Naive B cell (primary cell): Measurements from ENCODE around the gene PCYT2. TPM values are rescaled to one million over a fixed set of nuclear protein-coding genes. Genes with fewer than 3 reads are reported as not detected.
A peak's percentile ranks its signal among the peaks of the same experiment; 100 is the strongest.

Source experiments
- ATAC-seq, 2 donors: fragments of 150-1000 bp; cut with Tn5 transposase; 2 replicates each; pipeline ENCODE4 v1.10.0; 2021; ENCODE audit warnings: low read depth in 2 of 2, mild to moderate bottlenecking in 2 of 2, moderate library complexity in 2 of 2
- DNase-seq: peaks from one replicate; pipeline ENCODE4 v3.0.0; 2022
- H3K27ac Mint-ChIP-seq, 6 donors: one replicate each; pipeline ENCODE4 v1.8.0; 2020 to 2022; ENCODE audit warnings: mild to moderate bottlenecking in 6 of 6, mixed read lengths in 6 of 6, moderate library complexity in 5 of 6, inconsistent platforms in 2 of 6
- H3K27me3 Mint-ChIP-seq, 3 donors: one replicate each; pipeline ENCODE4 v1.8.0; 2021 to 2022; ENCODE audit warnings: mixed read lengths in 3 of 3, mild to moderate bottlenecking in 1 of 3
- H3K36me3 Mint-ChIP-seq, 2 donors: one replicate each; pipeline ENCODE4 v1.8.0; 2020 to 2022; ENCODE audit warnings: mixed read lengths in 2 of 2, inconsistent platforms in 1 of 2, mild to moderate bottlenecking in 1 of 2
- H3K4me1 Mint-ChIP-seq, 3 donors: one replicate each; pipeline ENCODE4 v1.8.0; 2020 to 2022; ENCODE audit warnings: mixed read lengths in 3 of 3, inconsistent platforms in 1 of 3, mild to moderate bottlenecking in 1 of 3, moderate library complexity in 1 of 3
- H3K4me3 Mint-ChIP-seq, 8 donors: one replicate each; pipeline ENCODE4 v1.8.0; 2020 to 2022; ENCODE audit warnings: mild to moderate bottlenecking in 8 of 8, mixed read lengths in 8 of 8, moderate library complexity in 8 of 8, inconsistent platforms in 2 of 8
- H3K9me3 Mint-ChIP-seq, 7 donors: one replicate each; pipeline ENCODE4 v1.8.0; 2020 to 2022; ENCODE audit warnings: mixed read lengths in 7 of 7, mild to moderate bottlenecking in 5 of 7, inconsistent platforms in 2 of 7, moderate library complexity in 1 of 7
- polyA plus RNA-seq, 6 donors: library from polyadenylated mRNA; unstranded; fragments of 300-500 nt; fragmentation: Illumina TruSeq; gene quantifications; one replicate each; pipeline ENCODE4 v1.2.3, GENCODE V29; 2021; ENCODE audit warnings: low read depth in 6 of 6

The PCYT2 gene
- polyA plus RNA-seq, 6 donors from 2014 or later, result 19.0 to 28.4 (median 21.2) TPM

DNA sequence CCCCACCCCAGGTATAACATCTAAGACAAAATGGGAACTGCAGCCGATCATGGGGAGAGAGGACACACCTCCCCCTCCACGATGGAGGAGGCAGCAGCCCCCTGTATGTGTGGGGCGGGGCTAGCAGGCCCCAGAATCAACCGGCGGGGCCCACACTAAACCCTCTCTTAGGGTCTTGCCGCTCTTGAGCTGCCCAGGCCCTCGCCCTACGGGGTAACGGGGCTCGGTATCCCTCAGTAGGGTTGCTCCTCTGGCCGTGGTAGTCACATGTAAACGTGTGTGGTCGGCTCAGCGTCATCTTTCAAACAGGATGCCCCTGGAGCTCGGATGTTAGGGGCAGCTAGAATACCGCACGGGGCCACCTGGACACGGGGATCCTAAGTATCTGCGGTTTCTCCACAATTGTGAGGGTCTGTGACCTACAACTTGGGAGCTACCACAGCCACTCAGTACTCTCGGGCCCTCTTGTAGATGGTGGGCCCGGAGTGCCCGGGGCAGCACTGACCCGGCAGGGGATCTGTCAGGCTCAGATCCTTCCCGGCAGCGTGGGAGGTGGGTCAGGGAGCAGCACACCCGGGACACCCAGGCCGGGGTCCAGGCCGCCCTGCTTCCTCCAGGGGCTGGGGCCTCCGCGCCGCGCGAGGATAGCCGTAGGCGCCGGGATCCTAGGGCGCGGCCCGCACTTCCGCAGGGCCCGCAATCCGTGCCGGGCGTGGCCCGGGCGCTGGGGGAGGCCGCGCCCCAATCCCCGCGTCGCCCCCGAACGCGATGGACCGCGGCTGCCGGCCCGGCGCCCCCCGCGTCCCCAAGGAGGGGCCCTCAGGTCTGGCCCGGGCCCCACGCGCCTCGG lies 40.8 kb downstream of the PCYT2 start:
- no peaks in the 10 kb centered on the region for H3K9me3 Mint-ChIP-seq
- DNase-seq (peak; percentile 43), ATAC-seq (peak; percentile 17 to 25)
- H3K4me1 Mint-ChIP-seq, result peaks cover 17 to 39% (median 24%) of the 10 kb centered on the region in 3 donors
- H3K36me3 Mint-ChIP-seq, result no peaks in the 10 kb centered on the region
- peak overlapping the region; percentile 81 to 92 (median 87) for H3K4me3 Mint-ChIP-seq
- H3K27me3 Mint-ChIP-seq, result no peaks in the 10 kb centered on the region
- H3K27ac Mint-ChIP-seq, result peak overlapping the region; percentile 95 to 97 (median 96)

DNA sequence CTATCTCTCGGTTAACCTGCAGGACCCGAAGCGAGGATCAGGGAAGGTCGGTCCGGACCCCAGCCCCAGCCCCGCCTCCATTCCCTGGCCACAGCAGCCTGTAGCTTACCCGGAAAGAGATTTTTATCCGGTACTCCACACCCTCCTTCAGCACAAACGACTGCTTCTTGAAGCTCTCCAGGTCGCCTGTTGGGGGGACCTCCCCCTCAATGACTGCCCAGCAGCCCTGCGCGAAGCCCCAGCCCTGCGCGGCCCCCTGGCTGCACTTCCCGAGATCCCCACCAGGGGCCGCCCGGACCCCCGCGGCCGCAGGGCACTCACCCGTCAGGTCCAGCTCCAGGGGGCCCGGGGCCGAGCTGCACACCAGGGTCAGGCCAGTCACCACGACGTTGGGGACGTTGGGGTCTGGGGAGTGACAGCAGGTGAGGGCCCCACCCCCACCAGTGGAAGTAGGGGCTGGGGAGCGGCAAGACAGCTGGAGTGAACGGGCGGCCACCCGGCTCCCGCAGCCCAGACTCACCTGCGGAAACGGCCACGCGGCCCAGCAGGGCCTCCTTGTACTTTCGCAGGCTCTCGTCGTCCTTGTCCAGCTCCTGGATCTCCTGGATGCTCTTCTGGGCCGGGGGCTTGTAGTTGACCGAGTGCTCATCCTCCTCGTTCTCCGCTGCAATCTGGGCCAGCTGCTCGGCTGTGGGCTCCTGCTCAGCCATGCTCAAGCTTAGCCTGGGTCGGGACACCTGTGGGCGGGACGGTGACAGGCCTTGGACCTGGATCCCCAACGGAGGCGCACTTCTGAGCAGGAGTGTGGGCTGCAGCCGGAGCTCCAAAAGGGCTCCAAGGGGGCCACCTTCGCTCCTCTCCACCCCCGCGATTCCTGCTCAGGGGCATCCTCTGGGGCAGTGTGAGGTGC lies 41.7 kb downstream of the PCYT2 start:
- Mint-ChIP-seq H3K27me3 (no peaks in the 10 kb centered on the region), H3K4me1 (peaks cover 17 to 39% (median 24%) of the 10 kb centered on the region in 3 donors), H3K36me3 (no peaks in the 10 kb centered on the region), H3K27ac (peak overlapping the region; percentile 95 to 97 (median 96)), H3K9me3 (no peaks in the 10 kb centered on the region), H3K4me3 (peak overlapping the region; percentile 81 to 92 (median 87))
- ATAC-seq (peak in 1 of 2 donors; percentile 8), DNase-seq (peak; percentile 48)

DNA sequence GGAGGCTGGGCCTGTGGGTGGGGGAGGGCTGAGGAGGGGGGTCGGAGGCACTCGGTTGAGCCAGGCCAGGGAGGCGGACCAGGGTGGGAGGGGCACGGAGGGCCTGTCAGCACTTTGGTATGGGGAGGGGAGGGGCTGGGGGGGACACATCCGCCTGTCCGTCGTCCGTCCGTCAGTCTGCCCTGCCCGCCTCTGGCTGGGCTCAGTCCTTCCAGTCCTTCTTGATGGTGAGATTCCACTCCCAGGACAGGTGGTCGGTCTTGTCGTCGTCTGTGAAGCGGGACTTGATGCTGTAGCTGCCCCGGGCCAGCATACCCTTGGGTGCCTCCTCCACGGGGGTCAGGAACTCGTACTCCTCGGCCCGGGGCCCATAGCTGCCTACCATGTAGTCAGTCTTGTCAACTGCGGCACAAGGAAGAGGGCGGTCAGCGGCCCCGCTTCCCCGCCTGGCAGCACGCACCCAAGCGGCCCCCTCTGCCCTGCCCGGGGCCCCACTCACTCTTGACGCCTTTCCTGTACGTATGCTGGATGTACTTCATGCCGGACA lies 42.5 kb downstream of the PCYT2 start:
- no peaks in the 10 kb centered on the region for H3K27me3 Mint-ChIP-seq

DNA sequence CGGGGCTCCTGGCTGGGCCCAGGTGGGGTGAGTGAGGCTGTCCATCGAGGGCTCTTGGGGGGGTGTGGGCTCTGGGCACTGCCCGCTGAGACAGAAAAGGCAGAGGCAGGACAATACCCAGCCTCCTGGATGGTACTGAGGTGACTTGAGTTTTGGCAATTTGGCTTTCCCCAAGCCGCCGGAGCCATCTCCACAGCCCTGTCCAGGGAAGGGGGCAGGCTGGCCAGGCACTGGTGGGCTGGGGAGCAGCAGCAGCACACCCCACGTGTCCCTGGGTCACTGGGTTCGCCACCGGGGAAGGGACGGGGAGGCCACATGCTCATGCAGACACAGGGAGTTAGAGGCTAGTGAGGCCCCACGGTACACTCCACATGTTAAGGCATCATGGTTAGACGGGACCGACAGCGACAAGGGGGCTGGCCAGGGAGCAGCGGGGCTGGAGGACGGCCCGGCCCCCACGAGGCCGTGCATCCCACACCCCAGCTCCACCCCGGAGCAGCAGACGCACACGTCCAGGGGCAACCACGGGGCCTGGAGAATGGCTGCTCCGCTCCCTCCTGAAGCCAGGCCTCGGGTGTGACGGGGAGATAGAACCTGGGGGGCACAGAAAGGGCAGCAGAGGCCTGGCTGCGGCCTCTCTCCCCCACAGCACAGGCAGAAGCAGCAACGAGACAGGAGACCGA lies 43.1 kb downstream of the PCYT2 start:
- DNase-seq (no peak), ATAC-seq (no peak)
- H3K36me3 Mint-ChIP-seq, result no peaks in the 10 kb centered on the region
- H3K27ac Mint-ChIP-seq, result peak overlapping the region in 3 of 6 donors; percentile 50 to 95 (median 85)
- H3K27me3 Mint-ChIP-seq, result no peaks in the 10 kb centered on the region
- peaks cover 17 to 42% (median 26%) of the 10 kb centered on the region in 3 donors for H3K4me1 Mint-ChIP-seq
- peak overlapping the region in 6 of 8 donors; percentile 35 to 70 (median 49) for H3K4me3 Mint-ChIP-seq
- H3K9me3 Mint-ChIP-seq, result no peaks in the 10 kb centered on the region

More for the DNA sequence above, 42.5 kb downstream of the PCYT2 start:
- H3K27ac Mint-ChIP-seq, result peak overlapping the region in 5 of 6 donors; percentile 16 to 96 (median 89)
- H3K36me3 Mint-ChIP-seq, result no peaks in the 10 kb centered on the region
- no peak for DNase-seq
- no peaks in the 10 kb centered on the region for H3K9me3 Mint-ChIP-seq
- ATAC-seq, result no peak
- H3K4me1 Mint-ChIP-seq, result peaks cover 17 to 40% (median 21%) of the 10 kb centered on the region in 3 donors
- H3K4me3 Mint-ChIP-seq, result peak overlapping the region in 5 of 8 donors; percentile 15 to 91 (median 39)

DNA sequence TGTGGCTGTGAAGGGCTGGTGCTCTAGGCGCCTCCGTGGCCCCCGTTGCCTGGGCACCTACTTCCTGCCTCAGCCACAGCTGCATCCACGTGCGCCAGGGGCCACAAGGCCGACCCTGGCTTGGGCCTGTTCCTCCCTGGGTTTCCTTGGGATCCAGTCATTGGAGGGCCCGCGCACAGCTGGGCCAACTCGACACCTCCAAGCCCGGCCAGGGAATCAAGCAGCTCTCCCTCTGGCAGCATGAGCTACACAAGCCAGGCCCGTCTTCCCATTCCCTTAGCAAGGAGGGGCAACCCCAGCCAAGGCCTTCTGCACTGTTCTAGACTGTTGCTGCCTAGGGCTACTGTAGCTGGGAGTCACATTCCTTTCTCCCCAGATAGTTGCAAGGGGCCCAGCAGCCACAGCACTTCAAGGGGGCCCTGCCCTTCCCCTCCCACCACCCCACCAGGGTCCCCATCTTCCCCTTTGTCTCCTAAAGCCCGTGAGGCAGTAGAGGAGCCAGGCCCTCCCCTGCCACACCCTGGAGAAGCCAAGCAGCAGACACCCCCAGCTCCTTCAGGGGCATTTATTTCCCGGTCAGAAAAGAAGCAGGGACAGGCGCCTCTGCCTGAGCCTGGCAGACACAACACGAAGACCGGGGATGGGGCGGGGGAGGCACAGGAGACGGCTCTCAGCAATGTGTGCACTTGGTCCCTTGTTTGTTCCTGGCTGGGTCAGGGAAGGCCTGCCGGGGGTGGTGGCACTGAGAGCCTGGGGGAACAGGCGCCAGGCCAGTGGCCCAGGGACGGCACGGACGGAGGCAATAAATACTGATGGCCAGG lies 43.8 kb downstream of the PCYT2 start:
- Mint-ChIP-seq H3K36me3 (no peaks in the 10 kb centered on the region), H3K27me3 (no peaks in the 10 kb centered on the region), H3K4me3 (peak overlapping the region in 3 of 8 donors; percentile 24 to 57 (median 30)), H3K27ac (peak overlapping the region in 5 of 6 donors; percentile 69 to 95 (median 92)), H3K9me3 (no peaks in the 10 kb centered on the region), H3K4me1 (peaks cover 17 to 41% (median 25%) of the 10 kb centered on the region in 3 donors)
- DNase-seq (no peak), ATAC-seq (no peak)

DNA sequence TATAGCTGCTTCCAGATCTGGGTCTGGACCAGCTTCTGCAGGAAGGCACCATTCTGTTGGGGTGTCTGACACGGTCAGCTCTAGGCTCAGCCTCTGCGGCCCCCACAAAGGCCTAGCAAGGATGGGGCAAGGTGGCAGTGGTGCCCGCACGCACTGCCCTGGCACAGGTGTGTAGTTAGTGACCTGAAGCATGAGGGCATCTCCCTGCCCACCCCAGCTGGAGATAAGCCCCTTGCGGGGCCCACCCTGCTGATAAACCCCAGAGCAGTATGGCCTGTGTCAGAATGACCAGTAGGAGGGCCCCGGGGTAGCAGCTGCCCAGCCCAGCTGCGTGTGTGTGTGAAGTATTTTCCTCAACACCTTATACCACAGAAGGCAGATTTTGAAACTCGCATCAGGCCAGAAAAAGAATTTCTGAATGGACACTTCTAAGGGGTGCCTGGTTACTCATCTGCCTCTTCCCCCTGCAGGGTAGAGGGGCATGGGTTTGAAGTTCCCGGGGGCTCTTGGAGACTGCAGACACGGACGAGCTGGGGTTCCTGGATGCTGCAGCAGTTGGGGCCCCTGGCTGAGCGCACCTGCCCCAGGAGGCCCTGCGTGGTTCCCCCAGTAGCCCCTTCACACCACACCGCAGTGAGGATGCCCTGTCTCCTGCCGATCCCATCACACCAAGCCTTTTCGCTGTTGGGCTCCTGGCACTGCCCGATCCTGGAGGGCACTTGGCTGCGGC lies 44.6 kb downstream of the PCYT2 start:
- H3K4me1 Mint-ChIP-seq, result peaks cover 17 to 36% (median 26%) of the 10 kb centered on the region in 3 donors
- ATAC-seq, result no peak
- no peaks in the 10 kb centered on the region for H3K9me3 Mint-ChIP-seq
- H3K36me3 Mint-ChIP-seq, result no peaks in the 10 kb centered on the region
- H3K4me3 Mint-ChIP-seq, result peak overlapping the region in 1 of 8 donors; percentile 57
- no peaks in the 10 kb centered on the region for H3K27me3 Mint-ChIP-seq
- H3K27ac Mint-ChIP-seq, result peak overlapping the region in 4 of 6 donors; percentile 69 to 95 (median 94)
- DNase-seq, result no peak

DNA sequence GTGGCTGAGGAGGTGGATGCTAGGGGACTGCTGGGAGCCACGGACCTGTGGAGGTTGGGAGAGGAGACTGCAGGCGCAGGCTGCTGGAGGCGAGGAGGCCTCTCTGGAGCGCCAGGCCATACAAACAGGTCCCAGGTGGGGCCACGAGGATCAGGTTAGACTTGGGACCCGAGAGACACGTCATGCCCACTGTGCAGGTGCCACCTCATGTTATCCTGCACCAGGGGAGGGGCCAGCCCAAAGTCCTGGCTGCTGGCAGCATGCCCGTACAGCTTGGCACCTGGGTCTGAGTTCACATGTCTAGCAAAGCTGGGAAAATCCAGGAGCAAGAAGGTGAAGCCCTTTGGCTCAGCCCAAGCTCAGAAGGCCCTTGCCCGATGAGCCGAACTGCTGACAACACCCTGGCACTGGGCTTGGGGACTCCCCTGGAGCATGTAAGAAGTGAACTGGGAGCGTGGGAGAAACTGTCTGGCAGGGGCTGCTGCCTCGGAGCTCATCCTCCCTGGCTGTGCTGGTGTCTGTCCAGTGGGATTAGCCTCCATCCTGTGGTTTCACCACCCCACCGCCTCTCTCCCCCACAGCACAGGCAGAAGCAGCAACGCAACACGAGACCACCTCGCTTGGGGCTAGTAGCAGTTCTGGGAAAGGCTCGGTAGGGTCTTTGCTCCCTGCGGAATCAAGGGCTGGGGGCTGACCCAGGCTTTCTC lies 45.3 kb downstream of the PCYT2 start:
- peak overlapping the region in 4 of 6 donors; percentile 49 to 95 (median 79) for H3K27ac Mint-ChIP-seq
- H3K4me1 Mint-ChIP-seq, result peaks cover 23 to 42% (median 29%) of the 10 kb centered on the region in 3 donors
- DNase-seq, result no peak

DNA sequence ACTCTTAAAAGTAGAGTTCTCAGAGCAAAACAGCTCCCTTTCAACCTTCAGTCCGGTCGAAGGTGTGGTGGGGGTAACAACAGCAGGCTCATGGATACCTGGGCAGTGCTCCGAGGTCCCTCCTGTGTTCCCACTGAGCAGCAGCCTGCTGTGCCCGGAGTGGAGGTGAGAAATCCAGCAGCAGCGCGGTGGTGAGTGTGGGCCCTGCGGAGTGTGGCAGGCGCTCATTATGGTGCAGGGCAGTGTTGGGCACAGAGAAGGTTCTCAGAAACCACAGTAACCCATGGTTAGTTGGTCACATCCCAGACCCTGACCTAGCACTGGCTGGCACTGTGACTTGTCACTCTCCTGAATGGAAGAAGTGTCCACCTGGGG lies 45.9 kb downstream of the PCYT2 start:
- Mint-ChIP-seq H3K27me3 (no peaks in the 10 kb centered on the region), H3K4me1 (peaks cover 23 to 43% (median 28%) of the 10 kb centered on the region in 3 donors)

More for the DNA sequence above, 45.3 kb downstream of the PCYT2 start:
- Mint-ChIP-seq H3K9me3 (no peaks in the 10 kb centered on the region), H3K36me3 (no peaks in the 10 kb centered on the region), H3K4me3 (peak overlapping the region in 4 of 8 donors; percentile 55 to 60 (median 57)), H3K27me3 (no peaks in the 10 kb centered on the region)
- no peak for ATAC-seq

DNA sequence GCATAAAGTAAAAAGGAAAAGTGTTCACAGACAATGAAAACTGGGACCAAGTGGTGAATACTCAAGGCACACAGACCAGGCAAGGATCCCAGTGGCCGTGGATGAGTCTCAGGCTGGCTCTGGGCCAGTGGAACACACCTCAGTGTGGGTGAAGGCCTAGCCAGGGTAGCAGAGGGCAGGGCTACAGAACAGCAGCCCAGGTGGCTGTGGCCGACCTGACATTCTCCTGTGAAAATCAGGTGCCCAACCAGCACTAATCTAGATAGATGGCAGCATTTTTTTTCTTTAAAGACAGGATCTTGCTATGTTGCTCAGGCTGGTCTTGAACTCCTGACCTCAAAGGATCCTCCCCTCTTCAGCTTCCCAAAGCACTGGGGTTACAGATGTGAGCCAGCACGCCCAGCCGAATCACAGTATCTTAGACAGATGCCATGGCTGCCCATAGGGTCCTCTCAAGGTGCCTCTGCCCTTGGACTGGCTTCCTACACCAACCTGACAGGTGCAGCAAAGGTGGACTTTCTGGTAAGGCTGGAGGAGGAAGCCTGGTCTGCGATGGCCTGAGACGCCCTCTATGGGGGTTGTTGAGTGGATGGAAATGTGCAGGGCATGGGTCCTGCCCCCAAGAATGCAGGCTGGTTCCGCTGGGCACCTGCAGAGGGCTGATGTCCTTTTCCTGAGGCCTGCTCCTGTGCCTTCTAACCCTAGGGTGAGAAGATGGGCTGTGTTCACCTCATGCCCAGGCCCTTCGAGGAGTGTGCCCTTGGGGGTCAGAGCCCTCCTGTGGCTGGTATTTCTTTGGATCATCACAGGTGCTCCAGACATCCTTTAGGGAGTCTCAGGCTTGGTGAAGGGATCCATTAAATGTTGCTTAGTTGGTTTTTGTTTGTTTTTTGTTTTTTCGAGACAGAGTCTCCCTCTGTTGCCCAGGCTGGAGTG lies 47.1 kb downstream of the PCYT2 start:
- Mint-ChIP-seq H3K27me3 (no peaks in the 10 kb centered on the region), H3K27ac (peak overlapping the region in 4 of 6 donors; percentile 25 to 89 (median 61)), H3K36me3 (peaks cover 0 to 7% of the 10 kb centered on the region in 2 donors), H3K4me3 (peak overlapping the region in 4 of 8 donors; percentile 15 to 81 (median 66)), H3K4me1 (peaks cover 26 to 41% (median 28%) of the 10 kb centered on the region in 3 donors), H3K9me3 (no peaks in the 10 kb centered on the region)
- no peak for DNase-seq
- ATAC-seq, result no peak

More for the DNA sequence above, 45.9 kb downstream of the PCYT2 start:
- DNase-seq, result no peak
- no peak for ATAC-seq
- no peaks in the 10 kb centered on the region for H3K9me3 Mint-ChIP-seq
- peak overlapping the region in 4 of 8 donors; percentile 55 to 60 (median 57) for H3K4me3 Mint-ChIP-seq
- no peaks in the 10 kb centered on the region for H3K36me3 Mint-ChIP-seq
- H3K27ac Mint-ChIP-seq, result peak overlapping the region in 3 of 6 donors; percentile 49 to 95 (median 87)

DNA sequence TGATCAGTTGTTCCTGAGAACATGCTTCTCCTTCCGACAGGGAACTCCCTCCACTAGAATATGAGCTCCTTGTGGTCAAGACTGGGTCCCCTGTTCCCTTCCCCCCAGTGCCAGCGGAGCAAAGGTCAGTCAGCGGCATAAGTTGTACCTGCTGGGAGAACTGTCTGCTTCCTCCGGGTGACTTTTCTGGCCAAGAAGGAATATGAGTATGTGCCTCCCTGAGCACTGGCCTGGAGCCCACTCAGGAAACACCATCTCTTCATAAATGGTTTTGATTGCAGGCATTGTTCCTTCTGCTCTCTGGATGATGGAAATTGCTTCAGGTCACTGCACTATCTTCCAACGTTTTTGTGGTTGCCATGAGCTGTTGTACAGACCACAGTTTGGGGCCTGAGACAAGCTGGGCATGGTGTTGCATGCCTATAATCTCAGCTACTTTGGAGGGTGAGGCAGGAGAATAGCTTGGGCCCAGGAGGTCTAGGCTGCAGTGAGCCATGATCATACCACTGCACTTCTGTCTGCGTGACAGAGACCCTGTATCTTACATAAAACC lies 48.0 kb downstream of the PCYT2 start:
- Mint-ChIP-seq H3K4me3 (peak overlapping the region in 7 of 8 donors; percentile 27 to 81 (median 66)), H3K4me1 (peaks cover 23 to 42% (median 35%) of the 10 kb centered on the region in 3 donors), H3K36me3 (peaks cover 0 to 7% of the 10 kb centered on the region in 2 donors), H3K27me3 (no peaks in the 10 kb centered on the region), H3K9me3 (no peaks in the 10 kb centered on the region), H3K27ac (peak overlapping the region; percentile 75 to 89 (median 84))
- ATAC-seq (no peak), DNase-seq (no peak)
